HG03575 (cell line): Measurements from ENCODE around the gene CAND2.

Experiments
- ATAC-seq: cut with Tn5 transposase; IDR thresholded peaks from one replicate; pipeline ENCODE4 v1.9.1; 2021; ENCODE audit not compliant: unreplicated experiment, insufficient number of reproducible peaks, low FRiP score; ENCODE audit errors: extremely low read depth

Gene CAND2

GRCh38 chr3:12797892-12798558, 1.5 kb downstream of the CAND2 start:
- ATAC-seq = no peak

DNA sequence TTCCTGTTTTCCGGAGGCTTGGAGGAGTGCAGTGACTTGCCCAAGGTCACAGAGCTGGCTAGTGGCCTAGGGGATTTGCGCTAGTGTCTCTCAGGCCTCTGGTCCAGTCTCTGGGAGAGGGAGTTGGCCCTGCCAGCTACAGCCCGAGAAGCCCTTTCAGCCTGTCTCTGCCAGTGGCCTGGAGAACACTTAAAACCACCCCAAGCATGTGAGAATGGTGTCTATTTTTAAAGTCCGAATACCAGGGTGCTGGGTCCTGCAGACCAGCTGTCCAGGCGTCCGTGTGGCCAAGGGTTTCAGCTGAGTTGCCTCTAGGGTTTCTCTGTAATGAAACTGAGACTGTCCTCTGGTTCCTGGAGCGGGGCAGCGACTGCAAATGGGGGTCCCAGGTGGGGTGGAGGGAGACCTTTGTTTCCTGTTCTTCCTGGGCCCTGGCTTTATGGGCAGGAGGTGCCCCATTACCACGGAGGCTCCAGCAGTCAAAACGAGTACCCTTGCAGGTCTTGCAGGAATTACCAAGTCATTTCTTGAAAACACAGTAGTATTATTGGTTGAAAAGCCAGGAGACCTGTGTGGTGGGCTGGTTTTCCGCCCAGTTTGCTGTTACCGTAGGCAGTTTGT, 2.2 kb downstream of the CAND2 start:
- no peak for ATAC-seq

DNA sequence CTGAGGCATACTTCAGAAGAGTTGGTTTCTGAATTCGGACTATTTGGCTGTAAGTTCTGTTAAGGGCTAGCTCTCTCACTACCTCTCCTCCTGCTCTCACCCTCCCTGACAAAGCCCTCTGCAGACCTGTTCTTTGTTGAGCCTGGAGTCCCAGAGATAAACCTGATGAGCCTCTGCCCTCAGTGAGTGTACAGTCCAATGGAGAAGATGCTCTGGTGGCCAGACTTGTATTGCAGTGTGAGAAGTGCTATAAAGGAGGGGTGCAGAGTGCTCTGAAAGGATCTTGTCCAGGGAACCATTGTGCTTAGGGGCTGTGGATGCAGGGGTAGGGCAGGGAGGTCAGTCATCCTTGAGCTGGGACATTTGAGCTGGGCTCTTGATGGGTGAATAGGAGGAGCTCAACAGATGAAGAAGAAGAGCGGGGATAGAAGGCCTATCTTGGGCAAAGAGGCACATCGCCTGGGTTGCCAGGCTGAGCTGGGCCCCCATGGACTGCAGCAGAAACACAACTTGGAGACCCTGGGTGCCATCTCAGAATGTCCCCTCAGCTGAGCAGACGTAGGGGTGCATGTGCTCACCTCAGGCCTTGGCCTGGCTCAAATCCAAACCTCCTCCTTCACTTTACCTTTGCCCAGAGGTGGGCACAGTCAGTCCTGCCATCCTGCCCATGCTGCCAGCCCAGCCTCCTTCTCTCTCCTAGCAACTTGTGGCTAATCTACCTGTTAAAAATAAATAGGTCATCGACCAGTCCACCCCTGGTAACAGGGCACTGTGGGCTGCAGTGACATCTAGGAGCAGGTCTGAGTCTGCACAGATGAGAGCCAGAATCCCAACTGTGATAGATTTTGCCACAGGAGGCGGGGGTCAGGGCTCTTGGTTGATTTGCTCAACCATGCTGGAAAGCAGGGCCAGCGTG, 3.3 kb downstream of the CAND2 start:
- no peak for ATAC-seq

DNA sequence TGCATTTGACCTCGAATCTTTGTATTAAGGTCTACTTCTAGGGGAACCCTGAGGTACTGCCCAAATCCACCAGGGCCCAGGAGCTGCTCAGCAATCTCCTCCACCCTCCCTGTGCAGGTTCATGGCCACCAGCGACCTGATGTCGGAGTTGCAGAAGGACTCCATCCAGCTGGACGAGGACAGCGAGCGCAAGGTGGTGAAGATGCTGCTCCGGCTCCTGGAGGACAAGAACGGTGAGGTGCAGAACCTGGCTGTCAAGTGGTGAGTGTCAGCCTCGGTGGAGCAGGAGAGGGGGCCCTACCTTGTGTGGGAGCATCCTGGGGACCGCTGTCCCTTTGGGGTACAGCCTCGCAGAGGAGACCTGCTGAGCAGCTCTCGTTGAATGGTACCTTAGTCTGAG, 6.9 kb downstream of the CAND2 start:
- ATAC-seq = no peak

DNA sequence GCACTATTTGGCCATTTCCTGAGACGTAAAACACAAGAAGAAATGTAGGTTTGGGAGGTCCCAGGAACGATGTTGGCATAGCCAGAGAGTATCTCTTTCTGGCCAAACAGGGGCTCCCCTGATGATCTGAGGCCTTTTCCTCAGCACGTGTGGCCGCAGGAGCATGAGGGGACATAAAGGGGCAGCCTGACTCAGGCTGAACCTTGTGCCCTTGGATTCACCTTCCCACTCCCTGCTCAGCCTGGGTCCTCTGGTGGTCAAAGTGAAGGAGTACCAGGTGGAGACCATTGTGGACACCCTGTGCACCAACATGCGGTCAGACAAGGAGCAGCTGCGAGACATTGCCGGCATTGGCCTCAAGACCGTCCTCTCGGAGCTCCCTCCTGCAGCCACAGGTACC, 10.6 kb downstream of the CAND2 start:
- no peak for ATAC-seq

DNA sequence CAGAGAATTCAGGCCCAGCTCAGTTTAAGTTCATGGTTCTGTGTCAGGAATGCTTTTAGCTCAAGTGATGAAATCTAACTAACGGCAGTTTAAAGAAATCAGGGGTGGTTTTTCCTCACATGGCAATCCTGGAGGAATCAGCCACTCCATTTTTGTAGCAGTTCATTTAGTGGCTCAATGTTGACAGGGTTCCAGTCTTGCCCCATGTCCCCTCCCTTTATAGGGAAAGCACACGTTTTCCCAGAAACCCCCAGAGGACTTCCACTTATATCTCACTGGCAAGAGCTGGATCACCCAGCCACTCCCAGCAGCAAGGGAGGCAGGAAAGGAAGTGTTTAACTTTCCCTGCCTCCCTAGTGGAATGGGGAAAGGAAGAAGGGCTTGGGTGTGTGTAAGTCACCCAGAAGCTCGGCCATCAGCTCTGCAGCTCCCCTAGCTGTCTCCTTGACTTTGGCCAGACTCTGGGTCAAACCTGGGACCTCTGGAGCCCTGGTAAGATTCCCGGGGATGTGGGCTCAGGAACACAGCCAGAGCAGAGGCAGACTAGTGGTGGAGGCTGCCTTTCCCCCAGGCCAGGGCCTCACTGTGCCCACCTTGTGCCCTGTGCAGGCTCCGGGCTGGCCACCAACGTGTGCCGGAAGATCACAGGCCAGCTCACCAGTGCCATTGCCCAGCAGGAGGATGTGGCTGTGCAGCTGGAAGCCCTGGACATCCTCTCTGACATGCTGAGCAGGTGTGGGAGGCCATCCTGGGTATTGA, 11.3 kb downstream of the CAND2 start:
- ATAC-seq = no peak

- ATAC-seq = no peak
Measured at GRCh38 chr3:12808587-12808986, 12.1 kb downstream of the CAND2 start.

GRCh38 chr3:12809001-12809400, 12.5 kb downstream of the CAND2 start:
- ATAC-seq = no peak

GRCh38 chr3:12809435-12809834, 13.0 kb downstream of the CAND2 start:
- no peak for ATAC-seq

DNA sequence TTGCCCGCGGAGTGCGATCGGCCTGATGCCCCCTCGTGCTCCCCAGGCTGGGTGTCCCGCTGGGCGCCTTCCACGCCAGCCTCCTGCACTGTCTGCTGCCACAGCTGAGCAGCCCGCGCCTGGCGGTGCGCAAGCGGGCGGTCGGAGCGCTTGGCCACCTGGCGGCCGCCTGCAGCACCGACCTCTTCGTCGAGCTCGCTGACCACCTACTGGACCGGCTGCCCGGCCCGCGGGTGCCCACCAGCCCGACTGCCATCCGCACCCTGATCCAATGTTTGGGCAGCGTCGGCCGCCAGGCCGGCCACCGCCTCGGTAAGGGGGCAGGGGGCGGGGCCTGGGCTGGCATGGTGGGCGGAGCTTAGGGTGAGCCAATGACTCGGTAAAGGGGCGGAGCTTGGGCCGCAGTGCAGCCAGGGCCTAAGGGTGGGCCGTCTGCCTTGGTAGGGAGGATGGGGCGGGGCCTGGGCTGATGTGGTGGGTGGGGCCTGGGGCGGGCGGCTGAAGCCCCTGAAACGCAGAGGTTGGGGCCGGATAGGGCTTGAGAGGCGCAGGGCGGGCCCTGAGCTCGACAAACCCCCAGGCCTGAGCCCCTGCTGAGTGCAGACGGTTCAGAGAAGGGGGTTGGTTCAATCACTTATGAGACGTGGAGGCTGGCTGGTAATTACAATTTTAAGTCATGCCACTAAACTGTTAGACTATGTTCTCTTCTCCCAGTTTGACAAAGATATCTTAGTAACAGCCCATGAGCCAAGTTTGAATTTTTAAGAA, 13.7 kb downstream of the CAND2 start:
- peak; percentile 57 for ATAC-seq

- ATAC-seq = no peak
Measured at GRCh38 chr3:12810961-12811360, 14.5 kb downstream of the CAND2 start.

DNA sequence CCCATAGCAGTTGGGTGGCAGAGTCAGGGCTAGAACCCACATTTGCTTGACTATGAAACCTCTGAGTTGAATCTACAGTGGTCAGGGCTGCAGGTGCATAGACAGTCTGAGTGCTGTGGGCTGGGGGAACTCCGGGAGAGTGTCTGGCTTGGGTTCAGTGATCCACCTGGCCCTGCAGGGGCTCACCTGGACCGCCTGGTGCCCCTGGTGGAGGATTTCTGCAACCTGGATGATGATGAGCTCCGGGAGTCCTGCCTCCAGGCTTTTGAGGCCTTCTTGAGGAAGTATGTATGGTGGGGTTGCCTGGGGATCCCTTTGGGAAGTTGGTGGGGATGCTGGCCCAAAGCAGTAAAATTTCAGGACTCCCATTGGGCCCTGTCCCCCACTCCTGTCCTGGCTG, 16.3 kb downstream of the CAND2 start:
- no peak for ATAC-seq

- no peak for ATAC-seq
Measured at GRCh38 chr3:12813967-12814366, 17.5 kb downstream of the CAND2 start.

- no peak for ATAC-seq
Measured at GRCh38 chr3:12815078-12815477, 18.6 kb downstream of the CAND2 start.

DNA sequence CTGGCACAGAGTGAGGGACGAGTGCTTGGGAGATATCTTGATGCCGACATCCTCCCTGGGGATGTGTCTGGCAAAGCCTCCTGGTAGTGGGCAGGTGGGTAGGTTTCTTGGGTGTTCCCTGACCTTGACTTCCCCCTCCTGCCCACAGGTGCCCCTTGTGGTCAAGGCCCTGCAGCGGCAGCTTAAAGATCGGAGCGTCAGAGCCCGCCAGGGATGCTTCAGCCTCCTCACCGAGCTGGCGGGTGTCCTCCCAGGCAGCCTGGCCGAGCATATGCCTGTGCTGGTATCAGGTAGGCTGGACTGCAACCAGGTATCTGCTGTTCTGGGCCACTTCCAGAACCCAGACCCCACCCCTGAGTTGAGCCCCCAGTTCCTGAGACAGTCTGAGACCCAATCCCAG, 19.2 kb downstream of the CAND2 start:
- no peak for ATAC-seq

DNA sequence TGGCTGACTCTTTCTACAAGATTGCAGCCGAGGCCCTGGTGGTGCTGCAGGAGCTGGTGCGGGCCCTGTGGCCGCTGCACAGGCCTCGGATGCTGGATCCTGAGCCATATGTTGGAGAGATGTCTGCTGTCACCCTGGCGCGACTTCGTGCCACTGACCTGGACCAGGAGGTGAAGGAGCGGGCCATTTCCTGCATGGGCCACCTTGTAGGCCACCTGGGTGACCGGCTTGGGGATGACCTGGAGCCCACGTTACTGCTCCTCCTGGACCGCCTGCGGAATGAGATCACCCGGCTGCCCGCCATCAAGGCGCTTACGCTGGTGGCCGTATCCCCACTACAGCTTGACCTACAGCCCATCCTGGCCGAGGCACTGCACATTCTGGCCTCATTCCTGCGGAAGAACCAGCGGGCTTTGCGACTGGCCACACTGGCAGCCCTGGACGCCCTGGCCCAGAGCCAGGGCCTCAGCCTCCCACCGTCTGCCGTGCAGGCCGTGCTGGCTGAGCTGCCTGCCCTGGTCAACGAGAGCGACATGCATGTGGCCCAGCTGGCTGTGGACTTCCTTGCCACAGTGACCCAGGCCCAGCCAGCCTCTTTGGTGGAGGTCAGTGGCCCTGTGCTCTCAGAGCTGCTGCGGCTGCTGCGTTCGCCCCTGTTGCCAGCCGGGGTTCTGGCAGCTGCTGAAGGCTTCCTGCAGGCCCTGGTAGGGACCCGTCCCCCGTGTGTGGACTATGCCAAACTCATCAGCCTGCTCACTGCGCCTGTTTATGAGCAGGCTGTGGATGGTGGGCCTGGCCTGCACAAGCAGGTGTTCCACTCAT, 20.3 kb downstream of the CAND2 start:
- no peak for ATAC-seq

DNA sequence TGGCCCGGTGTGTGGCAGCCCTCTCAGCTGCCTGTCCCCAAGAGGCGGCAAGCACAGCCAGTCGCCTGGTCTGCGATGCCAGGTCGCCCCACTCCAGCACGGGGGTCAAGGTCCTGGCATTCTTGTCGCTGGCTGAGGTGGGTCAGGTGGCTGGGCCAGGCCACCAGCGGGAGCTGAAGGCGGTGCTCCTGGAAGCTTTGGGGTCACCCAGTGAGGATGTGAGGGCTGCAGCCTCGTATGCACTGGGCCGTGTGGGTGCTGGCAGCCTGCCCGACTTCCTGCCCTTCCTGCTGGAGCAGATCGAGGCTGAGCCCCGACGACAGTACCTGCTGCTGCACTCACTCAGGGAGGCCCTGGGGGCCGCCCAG, 20.8 kb downstream of the CAND2 start:
- ATAC-seq = no peak

DNA sequence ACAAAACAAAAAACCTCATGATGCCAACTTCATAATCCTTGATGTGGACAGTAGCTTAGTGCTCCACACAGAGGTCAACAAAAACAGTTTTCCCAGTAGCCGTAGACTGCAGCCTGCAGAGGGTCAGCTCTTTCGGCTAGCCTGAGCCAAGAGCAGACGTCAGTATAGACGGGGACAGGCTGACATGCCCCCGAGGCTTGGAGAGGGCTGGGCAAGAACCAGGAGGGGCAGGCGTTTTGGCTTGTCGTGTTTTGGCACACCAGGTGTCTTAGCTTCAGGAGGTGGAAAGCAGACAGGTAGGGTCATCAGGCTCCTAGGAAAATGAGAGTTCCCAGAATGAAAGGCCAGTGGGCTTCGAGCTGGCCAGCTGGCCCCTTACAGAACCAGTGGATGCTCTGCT, 21.8 kb downstream of the CAND2 start:
- ATAC-seq = no peak
